ENCODE measurements around the gene LAMA4.

Gene LAMA4

GRCh38 chr6:112253841-112254816 is at the start of gene LAMA4:
Gene LAMA4, minus strand, starts transcription at chr6:112254567. Its CDS starts 417 bp downstream, at chr6:112254150.
- Histone ChIP-seq H2AFZ (ENCODE audit: low read depth, low read length, severe bottlenecking) (no peak within 1 kb of the TSS), H3F3A (ENCODE audit: insufficient read depth) (no peaks in the 10 kb centered on the region), H3K27me3 (ENCODE audit: low read length) (no peaks in the 10 kb centered on the region), H3K9ac (ENCODE audit: low read length) (no peak within 1 kb of the TSS), H3K9me2 (replicated peaks; ENCODE audit: insufficient read depth, low read length) (no peaks in the 10 kb centered on the region), H3K27ac (ENCODE audit: low read depth, low read length) (no peak within 1 kb of the TSS), H3K4me3 (ENCODE audit: insufficient read depth, low read length, poor library complexity, severe bottlenecking) (no peak within 1 kb of the TSS), H4K20me1 (ENCODE audit: low read depth, low read length) (no peaks in the 10 kb centered on the region), H3K36me3 (ENCODE audit: low read length) (no peaks in the 10 kb centered on the region), H3K4me2 (ENCODE audit: low read depth, low read length, poor library complexity, severe bottlenecking) (no peak within 1 kb of the TSS), H3K9me3 (ENCODE audit: insufficient read depth, low read length) (no peaks in the 10 kb centered on the region), H3K79me2 (ENCODE audit: insufficient read depth, low read length) (no peaks in the 10 kb centered on the region)
- no peak for TF ChIP-seq CTCF (IDR thresholded peaks at IDR 0.05; ENCODE audit: insufficient read depth, low read length, poor library complexity, severe bottlenecking)
- no peak for TF ChIP-seq EZH2phosphoT487 (conservative IDR thresholded peaks at IDR 0.05; ENCODE audit: low read length)

GRCh38 chr6:112302142-112302705 is 47.9 kb upstream of the LAMA4 start:
- H3K79me2 ChIP-seq (ENCODE audit: insufficient read depth, low read length) = no peaks in the 10 kb centered on the region
- H3F3A ChIP-seq (ENCODE audit: insufficient read depth) = no peaks in the 10 kb centered on the region
- no peaks in the 10 kb centered on the region for H3K27me3 ChIP-seq (ENCODE audit: low read length)
- H3K9me3 ChIP-seq (ENCODE audit: insufficient read depth, low read length) = no peaks in the 10 kb centered on the region
- no peak for TF ChIP-seq EZH2phosphoT487 (conservative IDR thresholded peaks at IDR 0.05; ENCODE audit: low read length)
- no peak for TF ChIP-seq CTCF (IDR thresholded peaks at IDR 0.05; ENCODE audit: insufficient read depth, low read length, poor library complexity, severe bottlenecking)
- H3K9ac ChIP-seq (ENCODE audit: low read length) = no peak overlapping the region
- no peak overlapping the region for H3K4me3 ChIP-seq (ENCODE audit: insufficient read depth, low read length, poor library complexity, severe bottlenecking)
- H3K4me2 ChIP-seq (ENCODE audit: low read depth, low read length, poor library complexity, severe bottlenecking) = no peak overlapping the region
- H3K27ac ChIP-seq (ENCODE audit: low read depth, low read length) = no peak overlapping the region
- H4K20me1 ChIP-seq (ENCODE audit: low read depth, low read length) = no peaks in the 10 kb centered on the region
- H3K36me3 ChIP-seq (ENCODE audit: low read length) = no peaks in the 10 kb centered on the region
- H2AFZ ChIP-seq (ENCODE audit: low read depth, low read length, severe bottlenecking) = no peak overlapping the region
- no peaks in the 10 kb centered on the region for H3K9me2 ChIP-seq (replicated peaks; ENCODE audit: insufficient read depth, low read length)

GRCh38 chr6:112300896-112301295 is 46.5 kb upstream of the LAMA4 start:
- Histone ChIP-seq H3K27me3 (ENCODE audit: low read length) (no peaks in the 10 kb centered on the region), H4K20me1 (ENCODE audit: low read depth, low read length) (no peaks in the 10 kb centered on the region), H3F3A (ENCODE audit: insufficient read depth) (no peaks in the 10 kb centered on the region), H2AFZ (ENCODE audit: low read depth, low read length, severe bottlenecking) (no peak overlapping the region), H3K9me3 (ENCODE audit: insufficient read depth, low read length) (no peaks in the 10 kb centered on the region), H3K9ac (ENCODE audit: low read length) (no peak overlapping the region), H3K27ac (ENCODE audit: low read depth, low read length) (no peak overlapping the region), H3K4me2 (ENCODE audit: low read depth, low read length, poor library complexity, severe bottlenecking) (no peak overlapping the region), H3K36me3 (ENCODE audit: low read length) (no peaks in the 10 kb centered on the region), H3K9me2 (replicated peaks; ENCODE audit: insufficient read depth, low read length) (no peaks in the 10 kb centered on the region), H3K4me3 (ENCODE audit: insufficient read depth, low read length, poor library complexity, severe bottlenecking) (no peak overlapping the region), H3K79me2 (ENCODE audit: insufficient read depth, low read length) (no peaks in the 10 kb centered on the region)
- TF ChIP-seq CTCF (IDR thresholded peaks at IDR 0.05; ENCODE audit: insufficient read depth, low read length, poor library complexity, severe bottlenecking) = no peak
- no peak for TF ChIP-seq EZH2phosphoT487 (conservative IDR thresholded peaks at IDR 0.05; ENCODE audit: low read length)
